Erythroblast (primary cell): ENCODE results near the gene TENT5C.

ENCODE experiments used
- GATA1 ChIP-seq: IDR thresholded peaks from 2 replicates; pipeline ENCODE4 v1.6.1; 2011; ENCODE audit warnings: low read depth, mild to moderate bottlenecking, control low read depth, low read length, moderate library complexity
- POLR2A ChIP-seq: IDR thresholded peaks from 2 replicates; pipeline ENCODE4 v1.6.1; 2011; ENCODE audit warnings: mild to moderate bottlenecking, low read length

DNA sequence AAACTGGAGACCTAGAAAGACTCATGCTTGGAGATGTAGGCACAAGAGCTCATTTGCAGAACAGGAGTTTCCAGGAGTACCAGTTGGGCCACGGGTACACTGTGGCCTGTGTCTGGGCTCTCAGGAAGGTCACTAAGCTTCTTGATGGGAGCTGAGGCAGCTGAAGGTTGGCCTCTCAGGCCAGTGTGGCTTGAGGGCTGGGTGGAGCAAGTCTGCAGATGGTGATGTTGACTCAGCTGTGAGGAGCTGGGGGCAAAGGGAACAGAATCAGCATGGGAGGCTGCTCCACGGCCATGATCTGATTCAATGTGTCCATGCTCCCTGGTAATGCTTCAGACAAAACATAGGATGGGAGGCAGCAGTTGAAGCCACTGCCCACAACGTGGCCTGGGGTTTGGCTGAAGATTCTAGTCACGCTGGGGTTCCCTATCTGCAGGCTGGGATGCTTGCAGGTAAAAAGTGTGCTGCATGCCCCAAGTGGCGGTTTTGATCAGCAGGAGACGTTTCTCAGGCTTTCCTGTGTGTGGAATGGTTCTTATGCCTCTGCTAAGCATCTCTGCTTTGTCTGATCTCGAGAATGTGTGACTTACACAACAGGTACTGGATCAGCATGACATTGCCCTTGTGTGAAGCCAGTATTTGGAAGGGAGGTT is 15.4 kb upstream of the TENT5C start:
- no peak for TF ChIP-seq POLR2A
- TF ChIP-seq GATA1: no peak
